Loucy (cell line): ENCODE results near the gene TMTC1.

Experiments
- EZH2phosphoT487 ChIP-seq: fragments of 200-600 bp; IDR thresholded peaks from 2 replicates; pipeline ENCODE4 v1.6.1; 2018; ENCODE audit warnings: antibody characterized with exemption, mild to moderate bottlenecking, moderate library complexity, borderline replicate concordance
- TF ChIP-seq, protein P1 (sequence below): fragments of 200-600 bp; sonication (generic); conservative IDR thresholded peaks from 2 replicates; pipeline ENCODE4 v1.5.1; 2014; ENCODE audit warnings: mild to moderate bottlenecking, antibody characterized with exemption, low read length

DNA sequence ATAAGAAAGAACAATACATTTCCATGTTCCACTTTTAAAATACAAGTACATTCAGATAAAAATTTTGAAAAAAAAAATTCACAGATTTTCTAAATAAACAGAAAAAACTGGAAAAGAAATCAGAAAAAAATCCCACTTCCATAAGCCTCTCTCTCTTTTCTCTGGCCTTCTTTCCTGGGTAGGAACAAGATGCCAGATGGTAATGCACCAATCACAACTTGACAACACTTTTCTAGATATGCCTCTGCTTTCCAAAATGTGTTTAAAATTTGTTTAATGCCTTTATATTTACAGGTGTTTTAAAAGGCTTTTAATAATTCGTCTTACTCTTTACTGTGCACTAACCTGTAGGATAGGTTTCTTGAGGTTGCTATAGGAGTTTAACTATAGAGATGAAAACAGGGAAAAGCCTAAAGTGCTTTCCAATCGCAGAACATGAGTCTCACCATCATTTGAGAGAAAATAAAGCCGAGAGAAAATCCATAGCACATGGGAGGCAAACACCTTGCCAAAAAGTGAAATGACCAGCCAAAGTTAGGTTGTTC lies 74.2 kb downstream of the TMTC1 start:
- TF ChIP-seq, protein P1, sequence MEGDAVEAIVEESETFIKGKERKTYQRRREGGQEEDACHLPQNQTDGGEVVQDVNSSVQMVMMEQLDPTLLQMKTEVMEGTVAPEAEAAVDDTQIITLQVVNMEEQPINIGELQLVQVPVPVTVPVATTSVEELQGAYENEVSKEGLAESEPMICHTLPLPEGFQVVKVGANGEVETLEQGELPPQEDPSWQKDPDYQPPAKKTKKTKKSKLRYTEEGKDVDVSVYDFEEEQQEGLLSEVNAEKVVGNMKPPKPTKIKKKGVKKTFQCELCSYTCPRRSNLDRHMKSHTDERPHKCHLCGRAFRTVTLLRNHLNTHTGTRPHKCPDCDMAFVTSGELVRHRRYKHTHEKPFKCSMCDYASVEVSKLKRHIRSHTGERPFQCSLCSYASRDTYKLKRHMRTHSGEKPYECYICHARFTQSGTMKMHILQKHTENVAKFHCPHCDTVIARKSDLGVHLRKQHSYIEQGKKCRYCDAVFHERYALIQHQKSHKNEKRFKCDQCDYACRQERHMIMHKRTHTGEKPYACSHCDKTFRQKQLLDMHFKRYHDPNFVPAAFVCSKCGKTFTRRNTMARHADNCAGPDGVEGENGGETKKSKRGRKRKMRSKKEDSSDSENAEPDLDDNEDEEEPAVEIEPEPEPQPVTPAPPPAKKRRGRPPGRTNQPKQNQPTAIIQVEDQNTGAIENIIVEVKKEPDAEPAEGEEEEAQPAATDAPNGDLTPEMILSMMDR: no peak
- no peak for TF ChIP-seq EZH2phosphoT487
